Uterus (tissue), 2 donors: ENCODE measurements around the gene LBH.

ENCODE experiments used
- CTCF ChIP-seq, 4 experiments: fragments of 200-600 bp in 2 of 4; fragments of 450-650 bp in 2 of 4; sonication (generic) in 2 of 4; IDR thresholded peaks; one replicate each; pipeline ENCODE4 v1.5.1; 2016 to 2019; ENCODE audit warnings: antibody characterized with exemption in 4 of 4, mild to moderate bottlenecking in 2 of 4, moderate library complexity in 1 of 4
- POLR2A ChIP-seq, 2 donors: fragments of 450-650 bp; IDR thresholded peaks; one replicate each; pipeline ENCODE4 v1.6.1; 2016; ENCODE audit warnings: antibody characterized with exemption in 2 of 2, mild to moderate bottlenecking in 1 of 2, moderate library complexity in 1 of 2

- TF ChIP-seq CTCF (IDR thresholded peaks at IDR 0.05) = no peak
- TF ChIP-seq POLR2A (IDR thresholded peaks at IDR 0.05) = no peak
Measured at GRCh38 chr2:30222636-30223360, 8.5 kb upstream of the LBH start.
